DOHH2 (cell line): ENCODE data around the gene CLIC4.
"Not testable (repeated sequence)": the region's sequence is repeated elsewhere in the genome, so short reads cannot be mapped to it uniquely, and the experiment has no call there.

Experiments used
- H3F3A ChIP-seq: fragments of 200-600 bp; sonication (generic), shearing (Covaris generic); 2 replicates; pipeline ENCODE4 v1.6.0; 2016; ENCODE audit warnings: antibody characterized with exemption, mild to moderate bottlenecking; ENCODE audit not compliant: control insufficient read depth, insufficient read depth
- H3K27ac ChIP-seq: fragments of 200-600 bp; sonication (generic); 2 replicates; pipeline ENCODE4 v1.5.1; 2014; ENCODE audit warnings: low read depth, mild to moderate bottlenecking, low read length, moderate library complexity
- H3K27me3 ChIP-seq: fragments of 200-600 bp; sonication (generic); 2 replicates; pipeline ENCODE4 v1.6.1; 2014; ENCODE audit warnings: mild to moderate bottlenecking, low read length, mixed read lengths; ENCODE audit not compliant: control insufficient read depth
- H3K36me3 ChIP-seq: fragments of 200-600 bp; sonication (generic); 2 replicates; pipeline ENCODE4 v1.6.1; 2014; ENCODE audit warnings: mild to moderate bottlenecking, low read length, moderate library complexity, mixed read lengths; ENCODE audit not compliant: control insufficient read depth
- H3K4me1 ChIP-seq: fragments of 200-600 bp; sonication (generic); 2 replicates; pipeline ENCODE4 v1.6.1; 2014; ENCODE audit warnings: mild to moderate bottlenecking, low read length, mixed read lengths; ENCODE audit not compliant: control insufficient read depth
- H3K4me2 ChIP-seq: fragments of 200-600 bp; sonication (generic); 2 replicates; pipeline ENCODE4 v1.6.0; 2014; ENCODE audit warnings: mild to moderate bottlenecking, low read length, moderate library complexity
- H3K4me3 ChIP-seq: fragments of 200-600 bp; sonication (generic); 2 replicates; pipeline ENCODE4 v1.5.1; 2014; ENCODE audit warnings: mild to moderate bottlenecking, low read length, mixed read lengths
- H3K79me2 ChIP-seq: fragments of 200-600 bp; sonication (generic); 2 replicates; pipeline ENCODE4 v1.6.1; 2014; ENCODE audit warnings: mild to moderate bottlenecking, low read length, mixed read lengths; ENCODE audit not compliant: control insufficient read depth
- H3K9me2 ChIP-seq: fragments of 200-600 bp; sonication (generic); replicated peaks from 2 replicates; pipeline ENCODE4 v1.6.1; 2014; ENCODE audit warnings: mild to moderate bottlenecking, low read length, mixed read lengths; ENCODE audit not compliant: control insufficient read depth
- H3K9me3 ChIP-seq: fragments of 200-600 bp; sonication (generic); 2 replicates; pipeline ENCODE4 v1.6.1; 2014; ENCODE audit warnings: antibody characterized with exemption, low read length, mixed read lengths; ENCODE audit not compliant: control insufficient read depth, insufficient read depth
- H4K20me1 ChIP-seq: fragments of 200-600 bp; sonication (generic); 2 replicates; pipeline ENCODE4 v1.6.0; 2014; ENCODE audit warnings: low read depth, mild to moderate bottlenecking, antibody characterized with exemption, low read length, moderate library complexity; ENCODE audit not compliant: control insufficient read depth, insufficient read depth
- CTCF ChIP-seq: fragments of 200-600 bp; sonication (generic); IDR thresholded peaks from one replicate; pipeline ENCODE4 v1.5.1; 2014; ENCODE audit warnings: antibody characterized with exemption, mild to moderate bottlenecking, low read depth, low read length; ENCODE audit not compliant: poor library complexity, severe bottlenecking
- EZH2phosphoT487 ChIP-seq: fragments of 200-600 bp; sonication (generic); IDR thresholded peaks from 2 replicates; pipeline ENCODE4 v1.6.1; 2017; ENCODE audit warnings: borderline replicate concordance, mild to moderate bottlenecking, antibody characterized with exemption, low read length, moderate library complexity, mixed read lengths

CLIC4 gene

DNA sequence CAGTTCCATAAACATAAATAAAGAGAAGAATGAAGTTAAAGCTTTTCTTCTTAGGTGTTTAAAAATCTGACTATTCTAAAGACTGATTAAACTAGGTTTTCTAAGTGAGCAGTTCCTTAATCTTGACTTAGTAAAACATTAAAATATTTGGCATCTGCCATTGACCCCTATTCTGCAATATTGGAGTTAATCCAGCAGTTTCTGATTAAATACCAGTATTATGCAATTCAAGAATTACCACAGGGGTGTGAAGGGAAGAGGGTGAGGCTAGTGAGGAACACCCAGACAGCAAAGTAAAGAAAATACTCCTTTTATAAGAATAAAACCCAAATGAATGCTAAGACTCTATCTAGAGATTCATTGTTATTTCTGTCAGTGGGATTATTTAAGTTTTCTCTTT is 40.9 kb downstream of the CLIC4 start:
- Histone ChIP-seq H3K36me3 (no peaks in the 10 kb centered on the region; the same call in 1 of the 2 replicates), H4K20me1 (peaks cover 5% of the 10 kb centered on the region; the same call in 1 of the 2 replicates), H3K9me3 (no peaks in the 10 kb centered on the region), H3K4me3 (no peak overlapping the region), H3K27me3 (no peaks in the 10 kb centered on the region), H3K27ac (no peak overlapping the region), H3K4me1 (no peaks in the 10 kb centered on the region), H3K4me2 (no peak overlapping the region), H3F3A (no peaks in the 10 kb centered on the region), H3K9me2 (no peaks in the 10 kb centered on the region), H3K79me2 (peaks cover 84% of the 10 kb centered on the region)
- no peak for TF ChIP-seq CTCF
- no peak for TF ChIP-seq EZH2phosphoT487

DNA sequence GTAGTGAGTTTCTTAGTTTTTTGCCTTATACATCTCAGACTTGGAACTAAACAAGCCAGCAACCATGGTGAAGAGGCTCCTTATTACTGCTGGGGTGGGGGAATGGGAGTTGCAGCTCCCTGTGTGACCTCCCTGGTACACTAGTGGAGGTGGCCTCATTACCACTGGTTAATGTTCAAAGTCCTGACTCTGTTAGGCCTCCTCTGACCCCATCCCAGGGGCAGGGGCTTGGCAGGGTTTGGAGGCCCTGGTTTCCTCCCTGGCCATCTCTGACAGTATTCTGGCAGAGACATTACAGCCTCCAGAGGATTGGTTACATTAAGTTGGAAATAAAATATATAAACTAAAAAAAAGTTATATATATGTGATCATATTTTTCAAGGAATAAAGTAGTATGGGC is 45.2 kb downstream of the CLIC4 start:
- no peaks in the 10 kb centered on the region for H4K20me1 ChIP-seq
- TF ChIP-seq CTCF (no peak), EZH2phosphoT487 (no peak)
- H3K9me2 ChIP-seq: no peaks in the 10 kb centered on the region
- H3K9me3 ChIP-seq: no peaks in the 10 kb centered on the region
- H3K4me2 ChIP-seq: no peak overlapping the region
- peaks cover 13% of the 10 kb centered on the region for H3K4me1 ChIP-seq
- H3K36me3 ChIP-seq: no peaks in the 10 kb centered on the region
- no peak overlapping the region for H3K27ac ChIP-seq
- H3K27me3 ChIP-seq: no peaks in the 10 kb centered on the region
- peaks cover 83% of the 10 kb centered on the region for H3K79me2 ChIP-seq
- H3K4me3 ChIP-seq: no peak overlapping the region
- peaks cover 8% of the 10 kb centered on the region; the same call in 1 of the 2 replicates for H3F3A ChIP-seq

- no peak overlapping the region for H3K4me3 ChIP-seq
- no peak overlapping the region for H3K27ac ChIP-seq
- H3K4me2 ChIP-seq: no peak overlapping the region
- H3K9me2 ChIP-seq: no peaks in the 10 kb centered on the region
- no peaks in the 10 kb centered on the region for H3K9me3 ChIP-seq
- H3K79me2 ChIP-seq: peaks cover 86% of the 10 kb centered on the region
- peaks cover 11% of the 10 kb centered on the region for H3K36me3 ChIP-seq
- H3K4me1 ChIP-seq: peaks cover 13% of the 10 kb centered on the region
- H3K27me3 ChIP-seq: no peaks in the 10 kb centered on the region
- no peaks in the 10 kb centered on the region for H4K20me1 ChIP-seq
- TF ChIP-seq EZH2phosphoT487: no peak
- no peak for TF ChIP-seq CTCF
- H3F3A ChIP-seq: peaks cover 13% of the 10 kb centered on the region
Measured at GRCh38 chr1:24793447-24794129, 48.3 kb downstream of the CLIC4 start.

GRCh38 chr1:24794130-24794502 is 48.9 kb downstream of the CLIC4 start:
- Histone ChIP-seq H3F3A (peaks cover 13% of the 10 kb centered on the region), H3K79me2 (peaks cover 81% of the 10 kb centered on the region), H3K4me1 (peaks cover 13% of the 10 kb centered on the region), H3K36me3 (peaks cover 11% of the 10 kb centered on the region)
- H3K9me3 ChIP-seq, H4K20me1 ChIP-seq, H3K4me2 ChIP-seq, H3K27ac ChIP-seq, H3K9me2 ChIP-seq, H3K27me3 ChIP-seq, H3K4me3 ChIP-seq: not testable (repeated sequence)
